ENCODE data around the gene DNAH1. TPM values are rescaled to one million over a fixed set of nuclear protein-coding genes. Genes with fewer than 3 reads are reported as not detected.

Gene DNAH1
- total and polyA plus RNA-seq, 2 of the 13 experiments (the other 11 are each of a cell fraction or from before 2014, with no cell fraction given) = 0.64 to 3.5 TPM

DNA sequence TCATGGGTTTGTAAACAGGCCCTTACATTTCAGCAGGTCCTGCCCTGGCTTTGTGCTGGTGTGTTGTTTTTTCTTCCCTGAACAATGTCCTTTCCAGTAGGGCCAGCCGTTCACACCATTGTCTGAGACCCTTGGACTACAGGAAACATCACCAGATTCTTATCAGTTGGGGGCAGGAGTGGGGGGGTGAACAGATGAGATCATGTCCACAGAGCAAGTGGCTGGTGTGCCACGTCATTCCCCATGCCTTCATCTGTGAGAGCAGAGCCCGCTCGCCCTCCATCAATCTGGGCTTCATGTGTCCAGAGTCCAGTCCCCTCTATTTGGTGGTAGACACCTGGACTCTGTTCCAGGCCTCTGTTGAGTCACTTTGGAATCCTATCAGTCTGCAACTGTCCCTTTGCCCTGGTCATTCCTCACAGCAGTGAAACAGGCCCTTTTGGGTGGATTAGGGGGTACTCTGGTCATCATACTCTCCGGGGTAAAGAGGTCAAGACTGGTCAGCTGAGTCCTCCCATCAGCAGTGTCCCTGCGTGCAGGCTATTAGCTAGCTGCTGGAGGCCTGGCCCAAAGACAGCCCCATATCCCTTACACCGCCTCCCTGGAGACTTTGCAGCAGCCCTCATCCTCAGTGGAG lies 113.8 kb downstream of the DNAH1 start (continued):
- TF ChIP-seq KDM6A (CRISPR knock-in tag; IDR thresholded peaks at IDR 0.05; ENCODE audit: low read depth) (no peak; the same call in none of the 2 replicates), ZNF264 (CRISPR knock-in tag; IDR thresholded peaks at IDR 0.05) (peak; percentile 62; the same call in 1 of the 2 replicates), HMG20A (CRISPR knock-in tag; IDR thresholded peaks at IDR 0.05; ENCODE audit: borderline replicate concordance) (peak; percentile 78; the same call in 1 of the 2 replicates), ZNF782 (CRISPR knock-in tag; IDR thresholded peaks at IDR 0.05; ENCODE audit: borderline replicate concordance) (no peak), MAZ (IDR thresholded peaks at IDR 0.05; ENCODE audit: borderline replicate concordance, low read depth, low read length) (0 out of 2 replicates have a peak, but pooled peaks have one; percentile 51), MAZ (CRISPR knock-in tag; IDR thresholded peaks at IDR 0.05; ENCODE audit: low read depth) (peak; percentile 44; the same call in 1 of the 2 replicates), ZNF558 (CRISPR knock-in tag; IDR thresholded peaks at IDR 0.05; ENCODE audit: borderline replicate concordance) (no peak), POLR2G (IDR thresholded peaks at IDR 0.05; ENCODE audit: low read depth, low read length) (0 out of 2 replicates have a peak, but pooled peaks have one; percentile 43), ZNF776 (CRISPR knock-in tag; IDR thresholded peaks at IDR 0.05) (no peak), SOX5 (CRISPR knock-in tag; IDR thresholded peaks at IDR 0.05; ENCODE audit: borderline replicate concordance) (peak; percentile 100), ZFYVE20 (CRISPR knock-in tag; IDR thresholded peaks at IDR 0.05; ENCODE audit: borderline replicate concordance, low read depth) (no peak), PHF5A (CRISPR knock-in tag; IDR thresholded peaks at IDR 0.05; ENCODE audit: low read depth, unreplicated experiment) (peak; percentile 89), ZNF329 (CRISPR knock-in tag; IDR thresholded peaks at IDR 0.05; ENCODE audit: low read depth) (no peak), SMAD1 (CRISPR knock-in tag; IDR thresholded peaks at IDR 0.05; ENCODE audit: borderline replicate concordance, low read depth) (no peak), ZFP36 (IDR thresholded peaks at IDR 0.05; ENCODE audit: borderline replicate concordance, low read depth, low read length, partially characterized antibody) (no peak), ZNF234 (CRISPR knock-in tag; conservative IDR thresholded peaks at IDR 0.05) (no peak), ZNF720 (CRISPR knock-in tag; IDR thresholded peaks at IDR 0.05) (no peak)
- TF ChIP-seq, protein P1, sequence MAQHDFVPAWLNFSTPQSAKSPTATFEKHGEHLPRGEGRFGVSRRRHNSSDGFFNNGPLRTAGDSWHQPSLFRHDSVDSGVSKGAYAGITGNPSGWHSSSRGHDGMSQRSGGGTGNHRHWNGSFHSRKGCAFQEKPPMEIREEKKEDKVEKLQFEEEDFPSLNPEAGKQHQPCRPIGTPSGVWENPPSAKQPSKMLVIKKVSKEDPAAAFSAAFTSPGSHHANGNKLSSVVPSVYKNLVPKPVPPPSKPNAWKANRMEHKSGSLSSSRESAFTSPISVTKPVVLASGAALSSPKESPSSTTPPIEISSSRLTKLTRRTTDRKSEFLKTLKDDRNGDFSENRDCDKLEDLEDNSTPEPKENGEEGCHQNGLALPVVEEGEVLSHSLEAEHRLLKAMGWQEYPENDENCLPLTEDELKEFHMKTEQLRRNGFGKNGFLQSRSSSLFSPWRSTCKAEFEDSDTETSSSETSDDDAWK (CRISPR knock-in tag; IDR thresholded peaks at IDR 0.05) = no peak
- TF ChIP-seq, protein P2, sequence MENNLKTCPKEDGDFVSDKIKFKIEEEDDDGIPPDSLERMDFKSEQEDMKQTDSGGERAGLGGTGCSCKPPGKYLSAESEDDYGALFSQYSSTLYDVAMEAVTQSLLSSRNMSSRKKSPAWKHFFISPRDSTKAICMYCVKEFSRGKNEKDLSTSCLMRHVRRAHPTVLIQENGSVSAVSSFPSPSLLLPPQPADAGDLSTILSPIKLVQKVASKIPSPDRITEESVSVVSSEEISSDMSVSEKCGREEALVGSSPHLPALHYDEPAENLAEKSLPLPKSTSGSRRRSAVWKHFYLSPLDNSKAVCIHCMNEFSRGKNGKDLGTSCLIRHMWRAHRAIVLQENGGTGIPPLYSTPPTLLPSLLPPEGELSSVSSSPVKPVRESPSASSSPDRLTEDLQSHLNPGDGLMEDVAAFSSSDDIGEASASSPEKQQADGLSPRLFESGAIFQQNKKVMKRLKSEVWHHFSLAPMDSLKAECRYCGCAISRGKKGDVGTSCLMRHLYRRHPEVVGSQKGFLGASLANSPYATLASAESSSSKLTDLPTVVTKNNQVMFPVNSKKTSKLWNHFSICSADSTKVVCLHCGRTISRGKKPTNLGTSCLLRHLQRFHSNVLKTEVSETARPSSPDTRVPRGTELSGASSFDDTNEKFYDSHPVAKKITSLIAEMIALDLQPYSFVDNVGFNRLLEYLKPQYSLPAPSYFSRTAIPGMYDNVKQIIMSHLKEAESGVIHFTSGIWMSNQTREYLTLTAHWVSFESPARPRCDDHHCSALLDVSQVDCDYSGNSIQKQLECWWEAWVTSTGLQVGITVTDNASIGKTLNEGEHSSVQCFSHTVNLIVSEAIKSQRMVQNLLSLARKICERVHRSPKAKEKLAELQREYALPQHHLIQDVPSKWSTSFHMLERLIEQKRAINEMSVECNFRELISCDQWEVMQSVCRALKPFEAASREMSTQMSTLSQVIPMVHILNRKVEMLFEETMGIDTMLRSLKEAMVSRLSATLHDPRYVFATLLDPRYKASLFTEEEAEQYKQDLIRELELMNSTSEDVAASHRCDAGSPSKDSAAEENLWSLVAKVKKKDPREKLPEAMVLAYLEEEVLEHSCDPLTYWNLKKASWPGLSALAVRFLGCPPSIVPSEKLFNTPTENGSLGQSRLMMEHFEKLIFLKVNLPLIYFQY (CRISPR knock-in tag; IDR thresholded peaks at IDR 0.05; ENCODE audit: borderline replicate concordance) = no peak; the same call in 1 of the 2 replicates
- TF ChIP-seq, protein P3, sequence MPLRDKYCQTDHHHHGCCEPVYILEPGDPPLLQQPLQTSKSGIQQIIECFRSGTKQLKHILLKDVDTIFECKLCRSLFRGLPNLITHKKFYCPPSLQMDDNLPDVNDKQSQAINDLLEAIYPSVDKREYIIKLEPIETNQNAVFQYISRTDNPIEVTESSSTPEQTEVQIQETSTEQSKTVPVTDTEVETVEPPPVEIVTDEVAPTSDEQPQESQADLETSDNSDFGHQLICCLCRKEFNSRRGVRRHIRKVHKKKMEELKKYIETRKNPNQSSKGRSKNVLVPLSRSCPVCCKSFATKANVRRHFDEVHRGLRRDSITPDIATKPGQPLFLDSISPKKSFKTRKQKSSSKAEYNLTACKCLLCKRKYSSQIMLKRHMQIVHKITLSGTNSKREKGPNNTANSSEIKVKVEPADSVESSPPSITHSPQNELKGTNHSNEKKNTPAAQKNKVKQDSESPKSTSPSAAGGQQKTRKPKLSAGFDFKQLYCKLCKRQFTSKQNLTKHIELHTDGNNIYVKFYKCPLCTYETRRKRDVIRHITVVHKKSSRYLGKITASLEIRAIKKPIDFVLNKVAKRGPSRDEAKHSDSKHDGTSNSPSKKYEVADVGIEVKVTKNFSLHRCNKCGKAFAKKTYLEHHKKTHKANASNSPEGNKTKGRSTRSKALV (CRISPR knock-in tag; IDR thresholded peaks at IDR 0.05) = 0 out of 2 replicates have a peak, but pooled peaks have one; percentile 27
- TF ChIP-seq, protein P4, sequence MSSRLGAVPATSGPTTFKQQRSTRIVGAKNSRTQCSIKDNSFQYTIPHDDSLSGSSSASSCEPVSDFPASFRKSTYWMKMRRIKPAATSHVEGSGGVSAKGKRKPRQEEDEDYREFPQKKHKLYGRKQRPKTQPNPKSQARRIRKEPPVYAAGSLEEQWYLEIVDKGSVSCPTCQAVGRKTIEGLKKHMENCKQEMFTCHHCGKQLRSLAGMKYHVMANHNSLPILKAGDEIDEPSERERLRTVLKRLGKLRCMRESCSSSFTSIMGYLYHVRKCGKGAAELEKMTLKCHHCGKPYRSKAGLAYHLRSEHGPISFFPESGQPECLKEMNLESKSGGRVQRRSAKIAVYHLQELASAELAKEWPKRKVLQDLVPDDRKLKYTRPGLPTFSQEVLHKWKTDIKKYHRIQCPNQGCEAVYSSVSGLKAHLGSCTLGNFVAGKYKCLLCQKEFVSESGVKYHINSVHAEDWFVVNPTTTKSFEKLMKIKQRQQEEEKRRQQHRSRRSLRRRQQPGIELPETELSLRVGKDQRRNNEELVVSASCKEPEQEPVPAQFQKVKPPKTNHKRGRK (CRISPR knock-in tag; IDR thresholded peaks at IDR 0.05) = no peak
